NOMO-1 treated with dmso at 0.1 percent for 144 hours (cell line): Measurements from ENCODE around the gene TAT.
"Not testable (repeated sequence)": the region's sequence is repeated elsewhere in the genome, so short reads cannot be mapped to it uniquely, and the experiment has no call there.

Source experiments
- DNase-seq: peaks from one replicate; lab custom pipeline; 2025; ENCODE audit not compliant: unreplicated experiment; lab: John Stamatoyannopoulos, UW

The TAT gene

GRCh38 chr16:71585318-71585703 is 8.4 kb upstream of the TAT start:
- DNase-seq, result no peak

DNA sequence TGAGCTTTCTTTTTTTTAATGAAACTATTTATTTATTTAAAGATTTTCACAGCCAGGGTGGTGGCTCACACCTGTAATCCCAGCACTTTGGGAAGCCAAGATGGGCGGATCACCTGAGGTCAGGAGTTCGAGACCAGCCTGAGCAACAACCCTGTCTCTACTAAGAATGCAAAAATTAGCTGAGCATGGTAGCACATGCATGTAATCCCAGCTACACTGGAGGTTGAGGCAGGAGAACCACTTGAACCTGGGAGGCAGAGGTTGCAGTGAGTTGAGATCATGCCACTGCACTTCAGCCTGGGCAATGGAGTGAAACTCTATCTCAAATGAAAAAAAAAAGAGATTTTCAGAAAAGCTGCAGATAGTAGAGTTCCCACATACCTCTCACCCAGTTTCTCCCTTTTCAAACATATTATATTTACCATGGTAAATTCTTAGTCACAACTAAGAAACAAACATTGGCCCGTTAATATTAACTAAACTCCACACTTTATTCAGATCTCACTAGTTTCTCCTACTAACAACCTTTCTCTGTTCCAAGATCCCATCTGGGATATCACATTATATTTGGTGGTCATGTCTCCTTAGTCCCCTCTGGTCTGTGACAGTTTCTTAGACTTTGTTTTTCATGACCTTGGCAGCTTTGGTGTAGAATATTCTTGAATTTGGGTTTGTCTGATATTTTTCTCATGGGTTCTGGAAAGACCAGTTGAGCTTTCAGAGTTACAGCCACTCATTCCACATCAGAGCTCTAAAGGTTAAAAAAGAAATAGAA is 7.8 kb upstream of the TAT start:
- DNase-seq, result no peak

DNA sequence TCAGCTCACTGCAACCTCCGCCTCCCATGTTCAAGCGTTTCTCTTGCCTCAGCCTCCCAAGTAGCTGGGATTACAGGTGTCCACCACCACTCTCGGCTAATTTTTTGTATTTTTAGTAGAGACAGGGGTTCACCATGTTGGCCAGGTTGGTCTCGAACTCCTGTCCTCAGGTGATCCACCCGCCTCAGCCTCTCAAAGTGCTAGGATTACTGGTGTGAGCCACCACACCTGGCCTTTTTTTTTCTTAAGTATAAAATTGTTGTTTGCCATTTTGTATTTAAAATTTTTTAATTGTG is 5.6 kb upstream of the TAT start:
- DNase-seq, result not testable (repeated sequence)

DNA sequence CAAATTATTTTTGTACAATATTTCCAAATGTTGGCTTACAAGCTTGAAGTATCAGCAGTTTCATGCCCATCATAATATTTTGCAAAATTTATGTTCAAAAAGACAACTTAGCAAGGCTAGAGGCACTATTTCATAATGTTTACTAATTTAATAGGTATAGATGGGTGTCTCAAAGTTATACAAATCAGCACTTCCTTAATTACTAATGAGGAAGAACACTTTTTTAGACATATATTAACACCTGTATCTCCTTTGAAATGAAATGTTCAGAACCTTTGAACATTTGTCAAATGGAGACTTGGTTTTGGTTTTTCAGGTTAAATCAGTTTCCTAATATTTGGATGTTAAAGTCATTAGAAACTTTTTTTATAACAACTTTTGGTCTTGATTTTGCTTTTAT is 2.2 kb downstream of the TAT start:
- no peak for DNase-seq

- DNase-seq, result no peak
Observed at GRCh38 chr16:71573387-71574094, 3.4 kb downstream of the TAT start.

GRCh38 chr16:71572497-71573116 is 4.3 kb downstream of the TAT start:
- no peak for DNase-seq

- DNase-seq, result no peak
Observed at GRCh38 chr16:71570144-71570543, 6.7 kb downstream of the TAT start.

DNA sequence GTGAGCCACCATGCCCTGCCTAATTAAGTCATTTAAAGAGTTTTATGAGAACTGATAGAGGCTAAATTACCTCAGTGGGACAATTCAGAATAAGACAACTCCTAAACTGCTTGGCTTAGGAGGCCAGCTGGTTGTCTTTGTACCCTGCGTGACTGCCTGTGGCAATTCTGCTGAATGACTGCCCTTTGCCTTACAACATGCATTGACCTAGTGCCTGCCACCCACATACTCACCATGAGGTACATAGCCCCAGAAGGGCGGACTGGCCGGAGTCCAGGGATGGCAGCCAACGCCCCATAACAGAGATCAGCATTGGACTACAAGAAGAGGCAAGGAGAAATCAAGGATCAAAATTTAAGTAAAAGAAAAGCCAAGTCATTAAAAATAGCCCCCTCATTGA is 7.3 kb downstream of the TAT start:
- no peak for DNase-seq

GRCh38 chr16:71568551-71568950 is 8.3 kb downstream of the TAT start:
- no peak for DNase-seq

DNA sequence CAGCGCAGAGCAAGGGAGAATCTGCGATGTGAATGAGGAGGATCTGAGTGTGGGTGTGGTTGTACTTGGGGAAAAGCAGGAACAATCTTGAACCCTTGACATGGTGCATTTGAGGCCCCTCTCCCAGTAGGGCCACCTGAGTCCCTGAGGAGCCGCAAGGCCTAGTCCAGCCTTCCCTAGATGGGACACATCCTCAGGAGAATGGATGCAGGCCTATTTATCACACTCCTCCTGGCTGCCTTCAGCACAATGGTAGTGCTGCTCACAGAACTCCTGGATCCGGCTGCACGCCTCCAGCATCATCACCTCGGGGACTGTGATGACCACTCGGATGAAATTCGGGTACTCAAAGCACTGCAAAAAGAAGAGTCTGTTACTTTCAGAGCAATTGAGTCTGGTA is 9.0 kb downstream of the TAT start:
- no peak for DNase-seq

- DNase-seq, result peak; percentile 20
Observed at GRCh38 chr16:71565812-71566700, 10.8 kb downstream of the TAT start.

- peak; percentile 95 for DNase-seq
Observed at GRCh38 chr16:71564335-71564967, 12.4 kb downstream of the TAT start.

DNA sequence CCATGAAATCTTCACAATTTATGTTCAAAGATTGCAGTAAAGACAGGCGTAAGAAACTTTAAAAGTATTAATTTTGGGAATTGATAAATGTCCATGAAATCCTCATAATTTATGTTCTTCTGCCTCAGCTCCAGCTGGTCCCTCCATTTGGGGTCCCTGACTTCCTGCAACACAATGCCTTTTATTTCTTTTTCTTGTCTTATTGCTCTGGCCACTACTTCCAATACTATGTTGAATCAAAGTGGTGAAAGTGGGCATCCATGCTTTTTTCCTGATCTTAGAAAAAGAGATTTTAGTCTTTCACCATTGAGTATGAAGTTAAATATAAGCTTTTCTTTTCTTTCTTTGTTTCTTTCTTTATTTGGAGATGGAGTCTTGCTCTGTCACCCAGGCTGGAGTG is 14.3 kb downstream of the TAT start:
- no peak for DNase-seq

DNA sequence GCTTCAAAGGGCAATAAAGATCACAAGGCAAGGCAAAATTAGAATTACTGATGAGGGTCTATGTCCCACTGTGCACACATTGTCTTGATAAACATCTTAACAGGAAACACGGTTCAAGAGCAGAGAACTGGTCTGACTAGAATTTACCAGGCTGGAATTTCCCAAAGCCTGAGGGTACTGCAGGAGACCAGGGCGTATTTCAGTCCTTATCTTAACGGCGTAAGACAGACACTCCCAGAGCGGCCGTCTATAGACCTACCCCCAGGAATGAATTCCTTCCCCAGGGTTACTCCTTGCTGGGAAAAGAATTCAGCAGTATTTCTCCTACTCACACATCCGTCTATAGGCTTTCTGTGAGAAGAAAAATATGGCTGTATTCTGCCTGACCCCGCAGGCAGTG is 15.0 kb downstream of the TAT start:
- DNase-seq, result not testable (repeated sequence)

DNA sequence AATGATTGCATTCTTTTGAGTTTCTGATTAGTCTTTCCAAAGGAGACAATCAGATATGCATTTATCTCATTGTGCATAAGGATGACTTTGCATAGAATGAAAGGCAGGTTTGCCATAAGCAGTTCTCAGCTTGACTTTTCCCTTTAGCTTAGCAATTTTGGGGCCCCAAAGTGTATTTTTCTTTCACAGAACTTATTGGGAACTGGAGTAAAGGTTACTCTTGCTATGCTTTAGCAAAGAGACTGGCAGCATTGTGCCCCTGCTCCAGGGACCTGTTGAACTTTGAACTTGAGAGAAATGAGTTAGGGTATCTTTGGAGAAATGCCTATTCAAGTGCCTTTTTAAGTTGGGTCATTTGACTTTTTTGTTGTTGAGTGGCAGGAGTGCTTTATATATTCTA is 17.0 kb downstream of the TAT start:
- no peak for DNase-seq

DNA sequence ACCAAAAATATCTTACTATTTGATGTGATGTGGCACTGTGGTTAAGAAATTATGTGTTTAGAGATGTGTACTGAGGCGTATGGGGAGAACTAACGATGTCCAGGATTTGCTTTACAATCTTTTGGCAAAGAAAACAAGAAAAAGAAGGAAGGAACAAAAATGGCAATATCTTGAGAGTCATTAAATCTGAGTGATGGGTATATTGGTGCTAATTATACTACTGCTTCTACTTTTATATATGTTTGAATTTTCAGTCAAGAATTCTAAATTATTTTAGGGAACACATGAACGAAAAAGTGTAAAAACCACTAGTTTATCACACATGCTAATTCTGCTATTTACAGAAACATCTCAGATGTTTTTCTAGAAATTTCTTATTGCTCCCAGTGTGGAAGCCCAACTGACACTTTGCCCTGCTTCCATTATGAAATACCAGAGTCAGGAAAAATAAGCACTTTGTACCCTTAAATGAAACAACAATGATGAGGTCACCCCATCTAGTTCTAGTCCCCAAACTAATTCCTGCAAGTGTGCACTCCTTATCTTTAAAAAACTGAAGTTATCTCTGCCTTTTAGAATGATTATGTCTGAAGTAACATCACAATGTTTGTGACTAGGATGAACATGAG is 18.8 kb downstream of the TAT start:
- DNase-seq, result no peak

- no peak for DNase-seq
Observed at GRCh38 chr16:71557299-71557698, 19.6 kb downstream of the TAT start.

GRCh38 chr16:71555230-71555891 is 21.5 kb downstream of the TAT start:
- DNase-seq, result no peak

DNA sequence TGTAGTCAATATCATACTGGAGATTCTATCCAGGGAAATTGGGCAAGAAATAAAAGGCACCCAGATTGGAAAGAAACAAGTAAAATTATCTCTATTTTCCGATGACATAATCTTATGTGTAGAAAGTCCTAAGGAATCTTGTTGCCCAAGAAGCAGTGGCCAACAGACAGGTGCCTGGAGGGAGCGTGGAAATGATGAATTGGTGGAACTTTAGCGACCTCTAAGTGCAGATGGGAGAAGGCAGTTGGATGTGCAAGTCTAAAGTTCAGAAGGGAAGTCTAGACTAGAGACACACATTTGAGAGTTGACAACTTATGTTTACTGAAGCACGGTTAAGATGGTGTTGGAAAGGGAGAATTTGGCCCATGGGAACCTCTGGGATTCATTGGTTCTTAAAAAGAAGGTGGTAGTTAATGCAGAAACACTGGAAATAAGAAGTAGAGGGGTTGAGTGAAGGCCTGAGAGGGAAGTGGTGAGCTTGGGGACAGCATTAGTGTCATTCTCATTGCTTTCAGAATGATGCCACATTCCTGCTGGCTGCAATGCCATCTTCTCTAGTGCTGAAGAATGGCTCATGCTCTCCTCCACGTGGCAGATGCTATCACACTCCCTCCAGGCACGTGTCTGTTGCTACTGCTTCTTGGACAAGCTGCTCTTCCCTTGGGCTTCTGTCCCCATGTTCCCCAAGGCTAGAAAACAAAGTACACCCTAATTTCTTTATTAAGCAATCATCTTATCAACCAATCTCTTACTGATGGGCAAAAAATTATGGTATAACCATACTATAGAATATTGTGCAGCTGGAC is 24.0 kb downstream of the TAT start:
- DNase-seq, result no peak
